CD14-positive monocyte (primary cell): ENCODE measurements around the gene IGSF1. TPM values are rescaled to one million over a fixed set of nuclear protein-coding genes. Genes with fewer than 3 reads are reported as not detected.

Experiments
- DNase-seq, 3 donors: peaks; one replicate each; pipeline ENCODE4 v3.0.0-alpha.2; 2011 to 2022
- H2AFZ ChIP-seq: 2 replicates; pipeline ENCODE4 v1.6.0; 2012; ENCODE audit warnings: mild to moderate bottlenecking, low read depth, low read length, inconsistent platforms; ENCODE audit not compliant: insufficient read depth, poor library complexity, severe bottlenecking
- H3K27ac ChIP-seq, 2 donors: 1 replicate in 1 of 2; 2 replicates in 1 of 2; pipeline ENCODE4 v1.5.1; 2012 to 2013; ENCODE audit warnings: low read length in 2 of 2, control low read depth in 1 of 2, inconsistent platforms in 1 of 2, low read depth in 1 of 2, mild to moderate bottlenecking in 1 of 2
- H3K27me3 ChIP-seq, 2 donors: one replicate each; pipeline versions ENCODE4 v1.6.0 to v1.6.1; 2011 to 2013; ENCODE audit warnings: low read length in 2 of 2; ENCODE audit not compliant: control insufficient read depth in 2 of 2, insufficient read depth in 2 of 2
- H3K36me3 ChIP-seq, 2 donors: replicated peaks in 1 of 2; 1 replicate in 1 of 2; 2 replicates in 1 of 2; pipeline versions ENCODE4 v1.5.1 to v1.6.1; 2012 to 2013; ENCODE audit warnings: low read length in 2 of 2, control low read depth in 1 of 2, inconsistent platforms in 1 of 2, mild to moderate bottlenecking in 1 of 2; ENCODE audit not compliant: insufficient read depth in 2 of 2, control insufficient read depth in 1 of 2
- H3K4me1 ChIP-seq, 2 donors: 1 replicate in 1 of 2; 2 replicates in 1 of 2; pipeline versions ENCODE4 v1.5.1 to v1.6.1; 2012 to 2013; ENCODE audit warnings: low read length in 2 of 2, control low read depth in 1 of 2, inconsistent platforms in 1 of 2, mild to moderate bottlenecking in 1 of 2, moderate library complexity in 1 of 2; ENCODE audit not compliant: insufficient read depth in 2 of 2, control insufficient read depth in 1 of 2
- H3K4me2 ChIP-seq: replicated peaks from 2 replicates; pipeline ENCODE3; 2012; ENCODE audit warnings: low read length, moderate library complexity, mild to moderate bottlenecking; ENCODE audit not compliant: poor library complexity, severe bottlenecking; ENCODE audit errors: extremely low read depth
- H3K4me3 ChIP-seq, 3 experiments: fragments of 200-600 bp in 1 of 3; sonication (generic) in 1 of 3; replicated peaks in 1 of 3; 1 replicate in 2 of 3; 2 replicates in 1 of 3; pipeline ENCODE4 v1.5.1; 2011 to 2013; ENCODE audit warnings: low read length in 3 of 3, mild to moderate bottlenecking in 3 of 3, control low read depth in 2 of 3, low read depth in 2 of 3, inconsistent platforms in 1 of 3, moderate library complexity in 1 of 3
- H3K79me2 ChIP-seq: 2 replicates; pipeline ENCODE4 v1.6.0; 2012; ENCODE audit warnings: mild to moderate bottlenecking, control low read depth, inconsistent platforms, low read length, moderate library complexity; ENCODE audit not compliant: insufficient read depth
- H3K9ac ChIP-seq: 2 replicates; pipeline ENCODE4 v1.6.0; 2017; ENCODE audit warnings: low read length, mild to moderate bottlenecking; ENCODE audit not compliant: insufficient read depth, poor library complexity, severe bottlenecking
- H3K9me3 ChIP-seq, 2 donors: replicated peaks in 1 of 2; 1 replicate in 1 of 2; 2 replicates in 1 of 2; pipeline versions ENCODE4 v1.5.1 to v1.6.1; 2012 to 2013; ENCODE audit warnings: low read length in 2 of 2, control low read depth in 1 of 2; ENCODE audit not compliant: control insufficient read depth in 1 of 2, insufficient read depth in 1 of 2
- H4K20me1 ChIP-seq: 2 replicates; pipeline ENCODE4 v1.6.0; 2012; ENCODE audit warnings: mild to moderate bottlenecking, low read length, control low read depth, moderate library complexity; ENCODE audit not compliant: insufficient read depth
- H3K27ac Mint-ChIP-seq, 7 donors: one replicate each; pipeline ENCODE4 v1.8.0; 2020; ENCODE audit warnings: mild to moderate bottlenecking in 7 of 7, mixed read lengths in 7 of 7, moderate library complexity in 6 of 7, inconsistent platforms in 2 of 7
- H3K27me3 Mint-ChIP-seq, 3 donors: one replicate each; pipeline ENCODE4 v1.8.0; 2021 to 2022; ENCODE audit warnings: low read depth in 3 of 3, mild to moderate bottlenecking in 3 of 3, mixed read lengths in 3 of 3, moderate library complexity in 3 of 3, inconsistent platforms in 1 of 3
- H3K36me3 Mint-ChIP-seq, 2 donors: one replicate each; pipeline ENCODE4 v1.8.0; 2020; ENCODE audit warnings: mixed read lengths in 2 of 2, inconsistent platforms in 1 of 2, mild to moderate bottlenecking in 1 of 2
- H3K4me1 Mint-ChIP-seq: one replicate; pipeline ENCODE4 v1.8.0; 2020; ENCODE audit warnings: mild to moderate bottlenecking, mixed read lengths
- H3K4me3 Mint-ChIP-seq, 2 donors: one replicate each; pipeline ENCODE4 v1.8.0; 2020; ENCODE audit warnings: mild to moderate bottlenecking in 2 of 2, mixed read lengths in 2 of 2, moderate library complexity in 1 of 2
- H3K9me3 Mint-ChIP-seq, 7 donors: one replicate each; pipeline ENCODE4 v1.8.0; 2020 to 2022; ENCODE audit warnings: mixed read lengths in 7 of 7, mild to moderate bottlenecking in 6 of 7, moderate library complexity in 6 of 7, inconsistent platforms in 2 of 7
- WGBS: methylation state at CpG from one replicate; pipeline ENCODE4 v1.1.5; 2013; ENCODE audit warnings: missing lambda C conversion rate; ENCODE audit not compliant: insufficient coverage; 5-methylcytosine and 5-hydroxymethylcytosine counted together
- intact Hi-C, 2 donors: fragments of 100-400 bp; cut with micrococcal nuclease; formaldehyde crosslinking; loops; one replicate each; pipeline versions ENCODE4 v1.15.0 to v1.15.1; 2023
- polyA plus RNA-seq, 3 donors: library from polyadenylated mRNA; depleted of rRNA in 1 of 3; unstranded in 2 of 3; stranded (reverse) in 1 of 3; fragments of 300-500 nt in 2 of 3; fragments of >200 nt in 1 of 3; fragmentation: Illumina TruSeq in 2 of 3; gene quantifications; 1 replicate in 2 of 3; 2 replicates in 1 of 3; pipeline ENCODE4 v1.2.3, GENCODE V29; 2012 to 2021
- TF ChIP-seq, protein P1 (sequence below): fragments of 200-600 bp; IDR thresholded peaks from one replicate; pipeline ENCODE4 v1.8.0; 2022; ENCODE audit warnings: antibody characterized with exemption, mild to moderate bottlenecking

Gene IGSF1
- polyA plus RNA-seq, 3 donors = not detected

GRCh38 chrX:131271274-131271673 is 17.8 kb downstream of the IGSF1 start:
- no peaks in the 10 kb centered on the region for H3K4me1 ChIP-seq
- H3K36me3 ChIP-seq = no peaks in the 10 kb centered on the region
- no peaks in the 10 kb centered on the region for H3K79me2 ChIP-seq
- no peaks in the 10 kb centered on the region for H3K9me3 Mint-ChIP-seq
- no peaks in the 10 kb centered on the region for H3K36me3 Mint-ChIP-seq
- H3K9me3 ChIP-seq = no peaks in the 10 kb centered on the region
- no peak overlapping the region for H3K4me2 ChIP-seq
- peaks cover 0 to 3% of the 10 kb centered on the region in 2 donors for H3K27me3 ChIP-seq
- no peak overlapping the region for H3K27ac ChIP-seq
- intact Hi-C loops = no loop called here
- no peaks in the 10 kb centered on the region for H4K20me1 ChIP-seq
- H3K4me3 ChIP-seq = no peak overlapping the region
- DNase-seq = no peak
- peaks cover 1 to 2% (median 2%) of the 10 kb centered on the region in 3 donors for H3K27me3 Mint-ChIP-seq
- H3K9ac ChIP-seq = no peak overlapping the region
- no peak overlapping the region for H2AFZ ChIP-seq
- no peak overlapping the region for H3K4me3 Mint-ChIP-seq
- no peaks in the 10 kb centered on the region for H3K4me1 Mint-ChIP-seq
- TF ChIP-seq, protein P1, sequence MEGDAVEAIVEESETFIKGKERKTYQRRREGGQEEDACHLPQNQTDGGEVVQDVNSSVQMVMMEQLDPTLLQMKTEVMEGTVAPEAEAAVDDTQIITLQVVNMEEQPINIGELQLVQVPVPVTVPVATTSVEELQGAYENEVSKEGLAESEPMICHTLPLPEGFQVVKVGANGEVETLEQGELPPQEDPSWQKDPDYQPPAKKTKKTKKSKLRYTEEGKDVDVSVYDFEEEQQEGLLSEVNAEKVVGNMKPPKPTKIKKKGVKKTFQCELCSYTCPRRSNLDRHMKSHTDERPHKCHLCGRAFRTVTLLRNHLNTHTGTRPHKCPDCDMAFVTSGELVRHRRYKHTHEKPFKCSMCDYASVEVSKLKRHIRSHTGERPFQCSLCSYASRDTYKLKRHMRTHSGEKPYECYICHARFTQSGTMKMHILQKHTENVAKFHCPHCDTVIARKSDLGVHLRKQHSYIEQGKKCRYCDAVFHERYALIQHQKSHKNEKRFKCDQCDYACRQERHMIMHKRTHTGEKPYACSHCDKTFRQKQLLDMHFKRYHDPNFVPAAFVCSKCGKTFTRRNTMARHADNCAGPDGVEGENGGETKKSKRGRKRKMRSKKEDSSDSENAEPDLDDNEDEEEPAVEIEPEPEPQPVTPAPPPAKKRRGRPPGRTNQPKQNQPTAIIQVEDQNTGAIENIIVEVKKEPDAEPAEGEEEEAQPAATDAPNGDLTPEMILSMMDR = no peak
- WGBS = no CpG with 5 or more reads among the region's 3 CpGs
- H3K27ac Mint-ChIP-seq = no peak overlapping the region

GRCh38 chrX:131270080-131270479 is 19.0 kb downstream of the IGSF1 start:
- 0% methylated on average over 1 of the region's 1 CpG for WGBS
- TF ChIP-seq, protein P1 = no peak
- Histone ChIP-seq H3K27ac (no peak overlapping the region), H3K36me3 (no peaks in the 10 kb centered on the region), H3K4me2 (no peak overlapping the region), H3K9me3 (no peaks in the 10 kb centered on the region), H4K20me1 (no peaks in the 10 kb centered on the region), H3K9ac (no peak overlapping the region), H3K79me2 (no peaks in the 10 kb centered on the region), H3K4me3 (no peak overlapping the region), H3K27me3 (peaks cover 0 to 3% of the 10 kb centered on the region in 2 donors), H3K4me1 (no peaks in the 10 kb centered on the region), H2AFZ (no peak overlapping the region)
- Mint-ChIP-seq H3K36me3 (no peaks in the 10 kb centered on the region), H3K4me1 (no peaks in the 10 kb centered on the region), H3K27me3 (peaks cover 1 to 2% (median 1%) of the 10 kb centered on the region in 3 donors), H3K27ac (no peak overlapping the region), H3K9me3 (no peaks in the 10 kb centered on the region), H3K4me3 (no peak overlapping the region)
- intact Hi-C loops = no loop called here
- DNase-seq = no peak
